Omental fat pad (tissue), 4 donors: ENCODE data around the gene FAM149B1. TPM values are rescaled to one million over a fixed set of nuclear protein-coding genes. Genes with fewer than 3 reads are reported as not detected.

Experiments used
- ATAC-seq: fragments of 150-250 bp; one replicate; pipeline ENCODE4 v1.9.1; 2016; ENCODE audit warnings: mild to moderate bottlenecking, moderate library complexity; ENCODE audit not compliant: low FRiP score
- DNase-seq: peaks from one replicate; pipeline ENCODE4 v3.0.0-alpha.2; 2019; ENCODE audit warnings: low spot score
- CTCF ChIP-seq, 3 donors: fragments of 450-650 bp; IDR thresholded peaks; one replicate each; pipeline ENCODE4 v1.5.1; 2016 to 2017; ENCODE audit warnings: antibody characterized with exemption in 3 of 3, mild to moderate bottlenecking in 3 of 3, moderate library complexity in 2 of 3
- total RNA-seq, 4 donors: library from RNA; depleted of rRNA; stranded (reverse); fragments of >200 nt; gene quantifications; one replicate each; pipeline ENCODE4 v1.1.0, GENCODE V29; 2016

Gene FAM149B1
- total RNA-seq, 4 donors from 2014 or later: 14.2 to 20.0 (median 16.6) TPM

GRCh38 chr10:73228247-73228646 is 60.3 kb downstream of the FAM149B1 start:
- no peak for ATAC-seq
- no peak for DNase-seq
- no peak for TF ChIP-seq CTCF (IDR thresholded peaks at IDR 0.05)

- ATAC-seq (no peak), DNase-seq (no peak)
- TF ChIP-seq CTCF (IDR thresholded peaks at IDR 0.05): no peak
Measured at GRCh38 chr10:73229567-73229966, 61.6 kb downstream of the FAM149B1 start.

- ATAC-seq (no peak), DNase-seq (no peak)
- no peak for TF ChIP-seq CTCF (IDR thresholded peaks at IDR 0.05)
Measured at GRCh38 chr10:73232887-73233286, 65.0 kb downstream of the FAM149B1 start.

GRCh38 chr10:73233883-73234282 is 66.0 kb downstream of the FAM149B1 start:
- TF ChIP-seq CTCF (IDR thresholded peaks at IDR 0.05): no peak
- ATAC-seq: no peak
- DNase-seq: no peak

GRCh38 chr10:73234695-73235094 is 66.8 kb downstream of the FAM149B1 start:
- no peak for ATAC-seq
- no peak for DNase-seq
- no peak for TF ChIP-seq CTCF (IDR thresholded peaks at IDR 0.05)

GRCh38 chr10:73238990-73239566 is 71.2 kb downstream of the FAM149B1 start:
- DNase-seq: no peak
- no peak for ATAC-seq
- TF ChIP-seq CTCF (IDR thresholded peaks at IDR 0.05): no peak

GRCh38 chr10:73239908-73240307 is 72.0 kb downstream of the FAM149B1 start:
- DNase-seq (no peak), ATAC-seq (no peak)
- no peak for TF ChIP-seq CTCF (IDR thresholded peaks at IDR 0.05)
